Skin epidermis (tissue), 12 donors: ENCODE data around the gene ABHD11.

ENCODE experiments used
- H3K27ac ChIP-seq, 21 experiments: fragments of 200-600 bp; sonication (generic) in 11 of 21; one replicate each; pipeline ENCODE4 v1.5.0; 2020; ENCODE audit warnings: mild to moderate bottlenecking in 3 of 21, inconsistent platforms in 2 of 21, moderate library complexity in 2 of 21
- H3K4me3 ChIP-seq, 7 experiments: fragments of 200-600 bp; sonication (generic) in 2 of 7; one replicate each; pipeline ENCODE4 v1.5.0; 2020; ENCODE audit warnings: inconsistent platforms in 2 of 7, mild to moderate bottlenecking in 2 of 7, moderate library complexity in 1 of 7

The ABHD11 gene

GRCh38 chr7:73704640-73705550 lies 33.7 kb downstream of the ABHD11 start:
- peak overlapping the region in 2 of 21 experiments; percentile 41 to 53 for H3K27ac ChIP-seq

GRCh38 chr7:73703757-73704639 lies 34.6 kb downstream of the ABHD11 start:
- Histone ChIP-seq H3K4me3 (no peak overlapping the region), H3K27ac (peak overlapping the region in 2 of 21 experiments; percentile 25 to 41)

More at GRCh38 chr7:73704640-73705550, 33.7 kb downstream of the ABHD11 start:
- no peak overlapping the region for H3K4me3 ChIP-seq

GRCh38 chr7:73703225-73703624 lies 35.4 kb downstream of the ABHD11 start:
- H3K4me3 ChIP-seq = no peak overlapping the region
- peak overlapping the region in 1 of 21 experiments; percentile 25 for H3K27ac ChIP-seq

GRCh38 chr7:73702665-73703064 lies 35.9 kb downstream of the ABHD11 start:
- no peak overlapping the region for H3K27ac ChIP-seq

GRCh38 chr7:73702226-73702625 lies 36.4 kb downstream of the ABHD11 start:
- no peak overlapping the region for H3K27ac ChIP-seq
- H3K4me3 ChIP-seq = no peak overlapping the region

More at GRCh38 chr7:73702665-73703064, 35.9 kb downstream of the ABHD11 start:
- no peak overlapping the region for H3K4me3 ChIP-seq

- Histone ChIP-seq H3K27ac (no peak overlapping the region), H3K4me3 (no peak overlapping the region)
Observed at GRCh38 chr7:73701357-73701995, 37.1 kb downstream of the ABHD11 start.

- H3K27ac ChIP-seq = no peak overlapping the region
- no peak overlapping the region for H3K4me3 ChIP-seq
Observed at GRCh38 chr7:73700581-73701134, 37.9 kb downstream of the ABHD11 start.

- Histone ChIP-seq H3K4me3 (no peak overlapping the region), H3K27ac (no peak overlapping the region)
Observed at GRCh38 chr7:73700069-73700423, 38.6 kb downstream of the ABHD11 start.

GRCh38 chr7:73699370-73700068 lies 39.1 kb downstream of the ABHD11 start:
- Histone ChIP-seq H3K27ac (no peak overlapping the region), H3K4me3 (no peak overlapping the region)

- no peak overlapping the region for H3K4me3 ChIP-seq
- no peak overlapping the region for H3K27ac ChIP-seq
Observed at GRCh38 chr7:73698410-73698809, 40.2 kb downstream of the ABHD11 start.

- Histone ChIP-seq H3K4me3 (no peak overlapping the region), H3K27ac (no peak overlapping the region)
Observed at GRCh38 chr7:73696372-73696771, 42.2 kb downstream of the ABHD11 start.

GRCh38 chr7:73690646-73691045 lies 48.0 kb downstream of the ABHD11 start:
- Histone ChIP-seq H3K27ac (no peak overlapping the region), H3K4me3 (no peak overlapping the region)

- Histone ChIP-seq H3K27ac (no peak overlapping the region), H3K4me3 (no peak overlapping the region)
Observed at GRCh38 chr7:73688288-73688687, 50.3 kb downstream of the ABHD11 start.
